IPS DF 6.9 (cell line): Measurements from ENCODE around the gene GLIS2.

ENCODE experiments used
- DNase-seq: peaks from one replicate; pipeline ENCODE4 v3.0.0-alpha.2; 2013; ENCODE audit warnings: low read depth, low spot score
- H3K27ac ChIP-seq: one replicate; pipeline ENCODE4 v1.5.1; 2013; ENCODE audit warnings: low read length, control low read depth
- H3K27me3 ChIP-seq: 2 replicates; pipeline ENCODE4 v1.6.1; 2013; ENCODE audit warnings: mild to moderate bottlenecking, low read length; ENCODE audit not compliant: control insufficient read depth, insufficient read depth
- H3K36me3 ChIP-seq: 2 replicates; pipeline ENCODE4 v1.6.1; 2013; ENCODE audit warnings: low read length; ENCODE audit not compliant: control insufficient read depth, insufficient read depth
- H3K4me1 ChIP-seq: 2 replicates; pipeline ENCODE4 v1.6.1; 2013; ENCODE audit warnings: low read length; ENCODE audit not compliant: control insufficient read depth, insufficient read depth
- H3K4me3 ChIP-seq: 2 replicates; pipeline ENCODE4 v1.5.1; 2013; ENCODE audit warnings: mild to moderate bottlenecking, low read length
- H3K9me3 ChIP-seq: 2 replicates; pipeline ENCODE4 v1.6.1; 2013; ENCODE audit warnings: low read length, inconsistent platforms; ENCODE audit not compliant: control insufficient read depth, insufficient read depth
- WGBS: extraction: QIAGEN DNeasy Blood & Tissue Kit; methylation state at CpG from one replicate; pipeline ENCODE4 v1.1.7; 2013; ENCODE audit warnings: mixed read lengths, missing lambda C conversion rate; ENCODE audit not compliant: insufficient read length, insufficient coverage; 5-methylcytosine and 5-hydroxymethylcytosine counted together

The GLIS2 gene

GRCh38 chr16:4344983-4345835, 29.3 kb downstream of the GLIS2 start:
- Histone ChIP-seq H3K27me3 (no peaks in the 10 kb centered on the region), H3K4me3 (no peak overlapping the region), H3K4me1 (no peaks in the 10 kb centered on the region), H3K36me3 (peaks cover 20% of the 10 kb centered on the region), H3K27ac (no peak overlapping the region), H3K9me3 (no peaks in the 10 kb centered on the region)
- WGBS = no CpG with 5 or more reads among the region's 26 CpGs
- DNase-seq = no peak

- no CpG with 5 or more reads among the region's 14 CpGs for WGBS
- H3K36me3 ChIP-seq = peaks cover 15% of the 10 kb centered on the region
- no peaks in the 10 kb centered on the region for H3K4me1 ChIP-seq
- no peak for DNase-seq
- H3K27ac ChIP-seq = no peak overlapping the region
- H3K9me3 ChIP-seq = no peaks in the 10 kb centered on the region
- no peaks in the 10 kb centered on the region for H3K27me3 ChIP-seq
- H3K4me3 ChIP-seq = no peak overlapping the region
These were observed 30.2 kb downstream of the GLIS2 start for GRCh38 chr16:4345836-4346781.

GRCh38 chr16:4347010-4347409, 31.1 kb downstream of the GLIS2 start:
- no CpG with 5 or more reads among the region's 8 CpGs for WGBS
- no peak for DNase-seq
- Histone ChIP-seq H3K27ac (no peak overlapping the region), H3K4me3 (no peak overlapping the region), H3K4me1 (no peaks in the 10 kb centered on the region), H3K27me3 (no peaks in the 10 kb centered on the region), H3K9me3 (no peaks in the 10 kb centered on the region), H3K36me3 (peaks cover 15% of the 10 kb centered on the region)

GRCh38 chr16:4347765-4348509, 32.1 kb downstream of the GLIS2 start:
- DNase-seq = no peak
- Histone ChIP-seq H3K9me3 (no peaks in the 10 kb centered on the region), H3K36me3 (peaks cover 13% of the 10 kb centered on the region), H3K4me3 (no peak overlapping the region), H3K27me3 (no peaks in the 10 kb centered on the region), H3K4me1 (no peaks in the 10 kb centered on the region), H3K27ac (no peak overlapping the region)
- no CpG with 5 or more reads among the region's 17 CpGs for WGBS

GRCh38 chr16:4349332-4349731, 33.5 kb downstream of the GLIS2 start:
- Histone ChIP-seq H3K27me3 (no peaks in the 10 kb centered on the region), H3K9me3 (no peaks in the 10 kb centered on the region), H3K27ac (no peak overlapping the region), H3K4me3 (no peak overlapping the region), H3K36me3 (peaks cover 11% of the 10 kb centered on the region), H3K4me1 (no peaks in the 10 kb centered on the region)
- no peak for DNase-seq
- no CpG with 5 or more reads among the region's 5 CpGs for WGBS

- Histone ChIP-seq H3K27me3 (no peaks in the 10 kb centered on the region), H3K9me3 (no peaks in the 10 kb centered on the region), H3K4me1 (no peaks in the 10 kb centered on the region), H3K36me3 (peaks cover 8% of the 10 kb centered on the region), H3K27ac (no peak overlapping the region), H3K4me3 (peak overlapping the region; percentile 72)
- WGBS = no CpG with 5 or more reads among the region's 24 CpGs
- no peak for DNase-seq
These were observed 34.5 kb downstream of the GLIS2 start for GRCh38 chr16:4350365-4350786.

GRCh38 chr16:4350787-4351659, 35.2 kb downstream of the GLIS2 start, which contains the start of gene PAM16:
Gene PAM16 (minus strand): TSS chr16:4351321. CDS start chr16:4351234, 87 bp downstream.
- Histone ChIP-seq H3K27me3 (no peaks in the 10 kb centered on the region), H3K4me1 (no peaks in the 10 kb centered on the region), H3K36me3 (peaks cover 8% of the 10 kb centered on the region), H3K9me3 (no peaks in the 10 kb centered on the region), H3K27ac (no peak within 1 kb of the TSS), H3K4me3 (peak within 1 kb of the TSS; percentile 72)
- peak; percentile 94 for DNase-seq
- no CpG with 5 or more reads among the region's 81 CpGs for WGBS

- H3K4me1 ChIP-seq = no peaks in the 10 kb centered on the region
- no peaks in the 10 kb centered on the region for H3K9me3 ChIP-seq
- H3K36me3 ChIP-seq = peaks cover 8% of the 10 kb centered on the region
- H3K27me3 ChIP-seq = no peaks in the 10 kb centered on the region
- no peak for DNase-seq
- no peak overlapping the region for H3K27ac ChIP-seq
- no peak overlapping the region for H3K4me3 ChIP-seq
- WGBS = no CpG with 5 or more reads among the region's 7 CpGs
These were observed 36.0 kb downstream of the GLIS2 start for GRCh38 chr16:4351880-4352279.

GRCh38 chr16:4352843-4353242, 37.0 kb downstream of the GLIS2 start:
- no peaks in the 10 kb centered on the region for H3K4me1 ChIP-seq
- H3K27me3 ChIP-seq = no peaks in the 10 kb centered on the region
- no peak overlapping the region for H3K4me3 ChIP-seq
- DNase-seq = no peak
- no CpG with 5 or more reads among the region's 5 CpGs for WGBS
- peaks cover 5% of the 10 kb centered on the region for H3K36me3 ChIP-seq
- H3K27ac ChIP-seq = no peak overlapping the region
- no peaks in the 10 kb centered on the region for H3K9me3 ChIP-seq
